PFSK-1 (cell line): ENCODE results near the gene GSK3B.

Experiments used
- POLR2AphosphoS5 ChIP-seq: IDR thresholded peaks from 2 replicates; pipeline ENCODE4 v1.6.1; 2012; ENCODE audit warnings: low read depth, mild to moderate bottlenecking, control low read depth, low read length, moderate library complexity
- REST ChIP-seq, 2 experiments: IDR thresholded peaks; 2 replicates each; pipeline versions ENCODE4 v1.6.1 to v1.8.0; 2011 to 2012; ENCODE audit warnings: low read depth in 2 of 2, low read length in 2 of 2, control low read depth in 1 of 2, inconsistent platforms in 1 of 2, mild to moderate bottlenecking in 1 of 2, moderate library complexity in 1 of 2; ENCODE audit not compliant: insufficient read depth in 1 of 2
- SIN3A ChIP-seq: IDR thresholded peaks from 2 replicates; pipeline ENCODE4 v1.6.1; 2012; ENCODE audit warnings: mild to moderate bottlenecking, low read length, moderate library complexity, borderline replicate concordance; ENCODE audit not compliant: insufficient read depth

- TF ChIP-seq REST (IDR thresholded peaks at IDR 0.05; ENCODE audit: insufficient read depth in 1 of 2, low read depth in 2 of 2, low read length in 2 of 2) (no peak), POLR2AphosphoS5 (no peak), SIN3A (no peak)
Measured at GRCh38 chr3:120031561-120031960, 62.7 kb downstream of the GSK3B start.
